PC-3 (cell line): ENCODE results near the gene CRIP2.

Experiments
- EZH2 ChIP-seq: fragments of 300-600 bp; sonication (generic); IDR thresholded peaks from one replicate; pipeline ENCODE4 v1.6.1; 2017; ENCODE audit warnings: antibody characterized with exemption, mild to moderate bottlenecking, low read length; ENCODE audit not compliant: unreplicated experiment
- EZH2phosphoT487 ChIP-seq: fragments of 300-600 bp; sonication (generic); IDR thresholded peaks from 2 replicates; pipeline ENCODE4 v1.6.1; 2018; ENCODE audit warnings: mild to moderate bottlenecking, antibody characterized with exemption, low read length, borderline replicate concordance
- TF ChIP-seq, protein P1 (sequence below): fragments of 300-600 bp; sonication (generic); conservative IDR thresholded peaks from 2 replicates; pipeline ENCODE4 v1.5.1; 2017; ENCODE audit warnings: antibody characterized with exemption, low read depth, mild to moderate bottlenecking, low read length

DNA sequence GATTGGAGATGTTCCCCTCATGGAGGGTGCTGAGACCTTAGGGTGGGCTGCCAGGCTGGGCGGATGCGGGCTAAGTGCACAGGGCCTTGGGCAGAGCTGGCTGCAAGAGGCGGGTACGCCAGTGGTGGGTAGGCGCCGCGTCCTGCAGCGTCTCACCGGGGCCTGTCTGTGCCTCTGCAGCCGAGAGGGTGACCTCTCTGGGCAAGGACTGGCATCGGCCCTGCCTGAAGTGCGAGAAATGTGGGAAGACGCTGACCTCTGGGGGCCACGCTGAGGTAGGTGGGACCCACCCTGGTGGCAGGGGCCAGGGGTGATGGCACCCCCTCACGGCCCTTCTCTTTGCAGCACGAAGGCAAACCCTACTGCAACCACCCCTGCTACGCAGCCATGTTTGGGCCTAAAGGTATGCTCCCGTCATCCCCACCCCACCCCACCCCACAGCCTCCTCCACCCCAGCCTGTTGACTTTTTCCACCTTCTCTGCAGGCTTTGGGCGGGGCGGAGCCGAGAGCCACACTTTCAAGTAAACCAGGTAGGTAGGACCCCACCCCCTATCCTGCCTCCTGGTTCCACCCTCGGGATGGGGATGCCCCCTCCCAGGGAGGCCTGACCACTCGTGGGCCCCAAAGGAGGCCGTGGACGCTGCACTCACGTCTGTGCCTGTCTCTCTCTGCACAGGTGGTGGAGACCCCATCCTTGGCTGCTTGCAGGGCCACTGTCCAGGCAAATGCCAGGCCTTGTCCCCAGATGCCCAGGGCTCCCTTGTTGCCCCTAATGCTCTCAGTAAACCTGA, 13.6 kb downstream of the CRIP2 start:
- TF ChIP-seq, protein P1, sequence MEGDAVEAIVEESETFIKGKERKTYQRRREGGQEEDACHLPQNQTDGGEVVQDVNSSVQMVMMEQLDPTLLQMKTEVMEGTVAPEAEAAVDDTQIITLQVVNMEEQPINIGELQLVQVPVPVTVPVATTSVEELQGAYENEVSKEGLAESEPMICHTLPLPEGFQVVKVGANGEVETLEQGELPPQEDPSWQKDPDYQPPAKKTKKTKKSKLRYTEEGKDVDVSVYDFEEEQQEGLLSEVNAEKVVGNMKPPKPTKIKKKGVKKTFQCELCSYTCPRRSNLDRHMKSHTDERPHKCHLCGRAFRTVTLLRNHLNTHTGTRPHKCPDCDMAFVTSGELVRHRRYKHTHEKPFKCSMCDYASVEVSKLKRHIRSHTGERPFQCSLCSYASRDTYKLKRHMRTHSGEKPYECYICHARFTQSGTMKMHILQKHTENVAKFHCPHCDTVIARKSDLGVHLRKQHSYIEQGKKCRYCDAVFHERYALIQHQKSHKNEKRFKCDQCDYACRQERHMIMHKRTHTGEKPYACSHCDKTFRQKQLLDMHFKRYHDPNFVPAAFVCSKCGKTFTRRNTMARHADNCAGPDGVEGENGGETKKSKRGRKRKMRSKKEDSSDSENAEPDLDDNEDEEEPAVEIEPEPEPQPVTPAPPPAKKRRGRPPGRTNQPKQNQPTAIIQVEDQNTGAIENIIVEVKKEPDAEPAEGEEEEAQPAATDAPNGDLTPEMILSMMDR, result no peak
- no peak for TF ChIP-seq EZH2
- TF ChIP-seq EZH2phosphoT487, result no peak
